GM21576 (cell line): Measurements from ENCODE around the gene CCDC150.
A peak's percentile ranks its signal among the peaks of the same experiment; 100 is the strongest.
"Not testable (repeated sequence)": the region's sequence is repeated elsewhere in the genome, so short reads cannot be mapped to it uniquely, and the experiment has no call there.

Source experiments
- ATAC-seq: cut with Tn5 transposase; IDR thresholded peaks from one replicate; pipeline ENCODE4 v1.9.1; 2021; ENCODE audit warnings: mild to moderate bottlenecking, moderate library complexity; ENCODE audit not compliant: unreplicated experiment

Gene CCDC150

GRCh38 chr2:196639180-196640030, at the start of gene CCDC150:
Gene CCDC150, plus strand, starts transcription at chr2:196639715. Its CDS starts 52 bp downstream, at chr2:196639767.
- peak; percentile 99 for ATAC-seq

GRCh38 chr2:196590286-196590685, 49.2 kb upstream of the CCDC150 start:
- no peak for ATAC-seq

- ATAC-seq = no peak
Observed at GRCh38 chr2:196591004-196591403, 48.5 kb upstream of the CCDC150 start.

- no peak for ATAC-seq
Observed at GRCh38 chr2:196591621-196592022, 47.9 kb upstream of the CCDC150 start.

- ATAC-seq = peak; percentile 33
Observed at GRCh38 chr2:196592331-196592910, 47.1 kb upstream of the CCDC150 start.

GRCh38 chr2:196592911-196593881, 46.3 kb upstream of the CCDC150 start, which contains the start of gene HECW2:
Gene HECW2, minus strand, starts transcription at chr2:196593554.
- peak; percentile 68 for ATAC-seq

GRCh38 chr2:196594158-196594557, 45.4 kb upstream of the CCDC150 start:
- no peak for ATAC-seq

GRCh38 chr2:196597531-196597930, 42.0 kb upstream of the CCDC150 start:
- ATAC-seq = no peak

GRCh38 chr2:196598412-196598811, 41.1 kb upstream of the CCDC150 start:
- no peak for ATAC-seq

GRCh38 chr2:196598846-196599245, 40.7 kb upstream of the CCDC150 start:
- no peak for ATAC-seq

- ATAC-seq = no peak
Observed at GRCh38 chr2:196601430-196602306, 37.8 kb upstream of the CCDC150 start.

- no peak for ATAC-seq
Observed at GRCh38 chr2:196604196-196604595, 35.3 kb upstream of the CCDC150 start.

GRCh38 chr2:196606516-196606915, 33.0 kb upstream of the CCDC150 start:
- no peak for ATAC-seq

GRCh38 chr2:196607073-196607472, 32.4 kb upstream of the CCDC150 start:
- ATAC-seq = no peak

GRCh38 chr2:196607896-196608295, 31.6 kb upstream of the CCDC150 start:
- ATAC-seq = not testable (repeated sequence)

- ATAC-seq = no peak
Observed at GRCh38 chr2:196609806-196610205, 29.7 kb upstream of the CCDC150 start.

- ATAC-seq = no peak
Observed at GRCh38 chr2:196610796-196611195, 28.7 kb upstream of the CCDC150 start.

- no peak for ATAC-seq
Observed at GRCh38 chr2:196613302-196613701, 26.2 kb upstream of the CCDC150 start.

GRCh38 chr2:196617430-196617829, 22.1 kb upstream of the CCDC150 start:
- no peak for ATAC-seq

- ATAC-seq = no peak
Observed at GRCh38 chr2:196618661-196619060, 20.9 kb upstream of the CCDC150 start.
